Endodermal cell (in vitro differentiated cells): ENCODE data around the gene CMIP. TPM values are rescaled to one million over a fixed set of nuclear protein-coding genes. Genes with fewer than 3 reads are reported as not detected.

Experiments
- DNase-seq: peaks from one replicate; pipeline ENCODE4 v3.0.0-alpha.2; 2017
- H3K27ac ChIP-seq: 2 replicates; pipeline ENCODE4 v1.5.1; 2013; ENCODE audit warnings: mild to moderate bottlenecking, low read depth, low read length, moderate library complexity
- H3K27me3 ChIP-seq: 2 replicates; pipeline ENCODE4 v1.6.1; 2013; ENCODE audit warnings: mild to moderate bottlenecking, low read length, moderate library complexity; ENCODE audit not compliant: insufficient read depth, control insufficient read depth, poor library complexity, severe bottlenecking
- H3K36me3 ChIP-seq: 2 replicates; pipeline ENCODE4 v1.7.0; 2013; ENCODE audit warnings: mild to moderate bottlenecking, low read length, moderate library complexity; ENCODE audit not compliant: control insufficient read depth, insufficient read depth
- H3K4me1 ChIP-seq: one replicate; pipeline ENCODE4 v1.7.0; 2013; ENCODE audit warnings: low read length; ENCODE audit not compliant: control insufficient read depth, insufficient read depth
- H3K4me3 ChIP-seq: 2 replicates; pipeline ENCODE4 v1.5.1; 2013; ENCODE audit warnings: mild to moderate bottlenecking, low read length, moderate library complexity
- H3K9ac ChIP-seq: 2 replicates; pipeline ENCODE4 v1.6.1; 2013; ENCODE audit warnings: mild to moderate bottlenecking, low read length, moderate library complexity; ENCODE audit not compliant: poor library complexity, severe bottlenecking; ENCODE audit errors: extremely low read depth
- H3K9me3 ChIP-seq: 2 replicates; pipeline ENCODE4 v1.6.1; 2013; ENCODE audit warnings: mild to moderate bottlenecking, low read length, moderate library complexity; ENCODE audit not compliant: control insufficient read depth
- H3K27ac Mint-ChIP-seq: 2 replicates; pipeline ENCODE4 v1.8.0; 2020; ENCODE audit warnings: mixed read lengths
- H3K27me3 Mint-ChIP-seq: 2 replicates; pipeline ENCODE4 v1.8.0; 2021; ENCODE audit warnings: mild to moderate bottlenecking, mixed read lengths; ENCODE audit not compliant: insufficient read depth
- H3K36me3 Mint-ChIP-seq: 2 replicates; pipeline ENCODE4 v1.8.0; 2020; ENCODE audit warnings: low read depth, mixed read lengths
- H3K4me1 Mint-ChIP-seq: 2 replicates; pipeline ENCODE4 v1.8.0; 2020; ENCODE audit warnings: mixed read lengths
- H3K4me3 Mint-ChIP-seq: 2 replicates; pipeline ENCODE4 v1.8.0; 2020; ENCODE audit warnings: mild to moderate bottlenecking, moderate library complexity, mixed read lengths
- H3K9me3 Mint-ChIP-seq: 2 replicates; pipeline ENCODE4 v1.8.0; 2020; ENCODE audit warnings: mild to moderate bottlenecking, mixed read lengths
- CTCF ChIP-seq: fragments of 200-600 bp; sonication (generic); conservative IDR thresholded peaks from 2 replicates; pipeline ENCODE4 v1.5.0; 2021; ENCODE audit warnings: antibody characterized with exemption, mild to moderate bottlenecking
- WGBS, 2 experiments: methylation state at CpG; one replicate each; pipeline versions ENCODE4 v1.1.5 to v1.1.7; 2013; ENCODE audit warnings: missing lambda C conversion rate in 2 of 2, mixed read lengths in 1 of 2; ENCODE audit not compliant: insufficient coverage in 1 of 2, insufficient read length in 1 of 2; 5-methylcytosine and 5-hydroxymethylcytosine counted together
- total RNA-seq, 2 donors: library from RNA; stranded (reverse); fragmentation: NEBNext Ultra II Directional in 1 of 2; extraction: Animal tissue kit (Norgen Biotek cat#: 25700) in 1 of 2; gene quantifications; 2 replicates in 1 of 2; 3 replicates in 1 of 2; pipeline ENCODE4 v1.2.1, GENCODE V29; 2021

CMIP gene
- total RNA-seq, 2 donors from 2014 or later: 64.0 to 64.7 TPM

- Mint-ChIP-seq H3K27me3 (no peaks in the 10 kb centered on the region), H3K27ac (peak overlapping the region; percentile 24), H3K36me3 (peaks cover 2% of the 10 kb centered on the region), H3K4me1 (no peaks in the 10 kb centered on the region), H3K9me3 (no peaks in the 10 kb centered on the region), H3K4me3 (no peak overlapping the region)
- H3K27me3 ChIP-seq: no peaks in the 10 kb centered on the region
- no peaks in the 10 kb centered on the region for H3K4me1 ChIP-seq
- no peak overlapping the region for H3K9ac ChIP-seq
- no peaks in the 10 kb centered on the region for H3K36me3 ChIP-seq
- no peaks in the 10 kb centered on the region for H3K9me3 ChIP-seq
- no peak for DNase-seq
- no peak overlapping the region for H3K27ac ChIP-seq
- 86% methylated on average over 9 to 13 of the region's 13 CpGs for WGBS, 2 experiments
- no peak for TF ChIP-seq CTCF
- H3K4me3 ChIP-seq: no peak overlapping the region
These were observed 60.5 kb downstream of the CMIP start for GRCh38 chr16:81505011-81505661.

GRCh38 chr16:81509404-81509803 is 64.8 kb downstream of the CMIP start:
- Mint-ChIP-seq H3K27ac (no peak overlapping the region), H3K9me3 (no peaks in the 10 kb centered on the region)

GRCh38 chr16:81510016-81510415 is 65.4 kb downstream of the CMIP start:
- H3K36me3 ChIP-seq: peaks cover 4% of the 10 kb centered on the region
- H3K4me3 ChIP-seq: no peak overlapping the region
- Mint-ChIP-seq H3K4me1 (peaks cover 19% of the 10 kb centered on the region), H3K27me3 (no peaks in the 10 kb centered on the region), H3K9me3 (no peaks in the 10 kb centered on the region), H3K27ac (no peak overlapping the region), H3K4me3 (no peak overlapping the region), H3K36me3 (peaks cover 6% of the 10 kb centered on the region)
- H3K9me3 ChIP-seq: no peaks in the 10 kb centered on the region
- DNase-seq: no peak
- peaks cover 13% of the 10 kb centered on the region for H3K4me1 ChIP-seq
- H3K27me3 ChIP-seq: no peaks in the 10 kb centered on the region
- no peak overlapping the region for H3K9ac ChIP-seq
- no peak for TF ChIP-seq CTCF
- no peak overlapping the region for H3K27ac ChIP-seq
- 89 to 100% methylated on average over 3 to 10 of the region's 10 CpGs for WGBS, 2 experiments

More at GRCh38 chr16:81509404-81509803, 64.8 kb downstream of the CMIP start:
- Mint-ChIP-seq H3K4me3 (no peak overlapping the region), H3K27me3 (no peaks in the 10 kb centered on the region), H3K4me1 (peaks cover 16% of the 10 kb centered on the region), H3K36me3 (peaks cover 6% of the 10 kb centered on the region)
- no peak for TF ChIP-seq CTCF
- H3K4me3 ChIP-seq: no peak overlapping the region
- H3K4me1 ChIP-seq: peaks cover 10% of the 10 kb centered on the region
- H3K9ac ChIP-seq: no peak overlapping the region
- no peak for DNase-seq
- H3K36me3 ChIP-seq: peaks cover 4% of the 10 kb centered on the region
- H3K27ac ChIP-seq: no peak overlapping the region
- no peaks in the 10 kb centered on the region for H3K27me3 ChIP-seq
- WGBS, 2 experiments: 92 to 100% methylated on average over 6 of the region's 6 CpGs
- H3K9me3 ChIP-seq: no peaks in the 10 kb centered on the region
